Fibroblast of pulmonary artery (primary cell): Measurements from ENCODE around the gene ELP4.
"Not testable (repeated sequence)": the region's sequence is repeated elsewhere in the genome, so short reads cannot be mapped to it uniquely, and the experiment has no call there.

ENCODE experiments used
- DNase-seq: peaks from one replicate; pipeline ENCODE4 v3.0.0-alpha.2; 2010; ENCODE audit warnings: low read depth
- H3K4me3 ChIP-seq: replicated peaks from 2 replicates; pipeline ENCODE4 v1.5.1; 2011; ENCODE audit warnings: low read depth, mild to moderate bottlenecking, control low read depth, low read length, moderate library complexity
- CTCF ChIP-seq: IDR thresholded peaks from 2 replicates; pipeline ENCODE4 v1.5.1; 2011; ENCODE audit warnings: mild to moderate bottlenecking, control low read depth, low read length, inconsistent platforms; ENCODE audit errors: missing control alignments

The ELP4 gene

DNA sequence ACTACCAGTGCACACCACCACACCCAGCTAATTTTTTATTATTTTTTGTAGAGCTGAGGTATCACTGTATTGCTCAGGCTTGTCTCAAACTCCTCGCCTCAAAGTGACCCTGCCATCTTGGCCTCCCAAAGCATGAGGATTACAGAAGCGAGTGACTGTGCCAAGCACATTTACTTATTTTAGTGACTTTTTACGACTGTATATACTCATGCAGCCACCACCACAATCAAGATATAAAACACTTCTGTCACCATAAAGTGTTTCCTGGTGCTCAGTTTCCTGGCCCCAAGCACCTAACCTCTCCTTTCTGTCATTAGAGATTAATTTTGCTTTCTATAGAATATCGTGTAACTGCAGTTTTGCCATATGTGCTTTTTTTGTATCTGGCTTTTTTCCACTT is 25.9 kb downstream of the ELP4 start:
- no peak for TF ChIP-seq CTCF
- no peak overlapping the region for H3K4me3 ChIP-seq
- no peak for DNase-seq

DNA sequence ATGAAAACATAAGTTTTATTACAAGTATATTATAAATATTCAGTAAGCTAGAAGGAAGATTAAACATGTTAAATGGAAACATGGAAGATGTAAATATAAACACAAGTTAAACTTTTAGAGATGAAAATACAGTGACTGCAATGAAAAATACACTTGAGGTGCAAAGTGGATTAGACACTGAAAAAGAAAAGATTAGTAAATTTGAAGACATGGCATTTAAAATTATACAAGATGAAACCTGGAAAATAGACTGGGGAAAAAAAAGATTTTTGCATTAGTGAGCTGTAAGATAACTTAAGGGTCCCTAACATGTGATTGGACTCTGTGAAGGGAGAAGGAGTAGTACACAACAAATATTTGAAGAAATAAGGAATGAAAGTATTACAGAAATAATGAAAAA is 33.3 kb downstream of the ELP4 start:
- no peak for TF ChIP-seq CTCF
- no peak overlapping the region for H3K4me3 ChIP-seq
- no peak for DNase-seq

GRCh38 chr11:31555938-31556337 is 46.4 kb downstream of the ELP4 start:
- no peak for DNase-seq
- H3K4me3 ChIP-seq: no peak overlapping the region
- TF ChIP-seq CTCF: no peak

DNA sequence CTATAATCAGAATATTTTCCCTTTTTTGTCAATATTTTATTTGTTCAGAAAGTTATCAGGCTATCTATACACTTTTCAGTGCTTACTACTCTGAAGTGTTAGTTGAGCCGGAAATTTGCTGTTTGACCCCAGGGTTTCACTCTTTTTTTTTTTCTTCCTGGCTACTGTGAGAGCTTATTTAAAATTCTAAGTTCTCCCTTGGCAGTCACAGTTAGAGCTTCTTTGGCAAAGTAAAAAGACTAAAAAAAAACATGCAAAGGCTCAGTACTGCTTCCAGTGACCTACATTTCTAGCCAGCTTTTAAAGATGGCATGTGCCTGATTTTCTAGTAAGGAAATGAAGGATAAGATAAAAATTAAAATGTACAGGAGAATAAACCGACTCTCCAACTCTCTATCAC is 48.4 kb downstream of the ELP4 start:
- peak; percentile 2 for DNase-seq
- H3K4me3 ChIP-seq: no peak overlapping the region
- no peak for TF ChIP-seq CTCF

DNA sequence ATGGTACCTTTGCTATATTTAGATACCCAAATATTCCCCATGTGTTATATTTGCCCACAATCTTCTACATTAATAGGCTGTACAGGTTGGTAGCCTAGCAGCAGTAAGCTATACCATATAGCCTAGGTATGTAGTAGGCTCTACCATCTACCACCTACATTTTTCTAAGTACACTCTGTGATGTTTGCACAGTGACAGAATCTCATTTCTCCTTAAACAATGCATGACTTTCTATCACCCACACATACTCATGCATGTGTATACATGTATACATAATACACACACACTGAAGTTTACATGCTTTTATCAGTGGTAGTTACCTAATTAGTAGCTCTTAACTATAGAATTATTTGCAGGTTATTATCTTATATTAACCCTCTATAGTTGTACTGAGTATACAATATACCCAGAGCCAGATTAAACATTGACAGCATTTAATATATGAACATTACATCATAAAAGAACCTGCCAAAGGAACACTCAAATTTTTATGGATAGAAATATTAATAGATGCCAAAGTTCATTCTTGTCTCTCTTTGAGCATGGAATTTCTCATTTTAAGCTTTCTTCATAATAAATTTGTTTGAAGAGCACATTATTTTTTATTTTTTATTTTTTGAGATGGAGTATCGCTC is 51.4 kb downstream of the ELP4 start:
- DNase-seq: no peak
- TF ChIP-seq CTCF: no peak

GRCh38 chr11:31564517-31564916 is 55.0 kb downstream of the ELP4 start:
- not testable (repeated sequence) for DNase-seq, H3K4me3 ChIP-seq

More for the DNA sequence above, 51.4 kb downstream of the ELP4 start:
- H3K4me3 ChIP-seq: no peak overlapping the region

DNA sequence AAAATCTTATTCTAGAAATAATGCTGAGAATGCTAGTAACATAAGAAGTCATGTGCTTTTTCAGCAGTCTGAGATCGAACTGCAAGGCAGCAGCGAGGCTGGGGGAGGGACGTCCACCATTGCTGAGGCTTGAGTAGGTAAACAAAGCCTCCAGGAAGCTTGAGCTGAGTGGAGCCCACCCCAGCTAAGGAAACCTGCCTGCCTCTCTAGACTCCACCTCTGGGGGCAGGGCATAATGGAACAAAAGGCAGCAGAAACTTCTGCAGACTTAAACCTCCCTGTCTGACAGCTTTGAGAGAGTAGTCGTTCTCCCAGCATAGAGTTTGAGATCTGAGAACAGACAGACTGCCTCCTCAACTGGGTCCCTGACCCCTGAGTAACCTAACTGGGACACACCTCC is 64.6 kb downstream of the ELP4 start:
- DNase-seq, H3K4me3 ChIP-seq: not testable (repeated sequence)

- H3K4me3 ChIP-seq, DNase-seq: not testable (repeated sequence)
These were observed 66.2 kb downstream of the ELP4 start for GRCh38 chr11:31575764-31576163.

GRCh38 chr11:31579412-31579811 is 69.8 kb downstream of the ELP4 start:
- DNase-seq, H3K4me3 ChIP-seq: not testable (repeated sequence)
